Esophagus squamous epithelium (tissue), 4 donors: ENCODE measurements around the gene RPL15.

Source experiments
- POLR2A ChIP-seq, 4 donors: fragments of 450-650 bp; IDR thresholded peaks; one replicate each; pipeline ENCODE4 v1.6.1; 2017; ENCODE audit warnings: antibody characterized with exemption in 4 of 4, mild to moderate bottlenecking in 4 of 4, moderate library complexity in 3 of 4
- TF ChIP-seq, protein P1 (sequence below), 6 experiments: fragments of 450-650 bp in 4 of 6; fragments of 200-600 bp in 2 of 6; sonication (generic) in 2 of 6; IDR thresholded peaks; one replicate each; pipeline ENCODE4 v1.5.1; 2016 to 2019; ENCODE audit warnings: antibody characterized with exemption in 6 of 6, mild to moderate bottlenecking in 4 of 6, moderate library complexity in 4 of 6

DNA sequence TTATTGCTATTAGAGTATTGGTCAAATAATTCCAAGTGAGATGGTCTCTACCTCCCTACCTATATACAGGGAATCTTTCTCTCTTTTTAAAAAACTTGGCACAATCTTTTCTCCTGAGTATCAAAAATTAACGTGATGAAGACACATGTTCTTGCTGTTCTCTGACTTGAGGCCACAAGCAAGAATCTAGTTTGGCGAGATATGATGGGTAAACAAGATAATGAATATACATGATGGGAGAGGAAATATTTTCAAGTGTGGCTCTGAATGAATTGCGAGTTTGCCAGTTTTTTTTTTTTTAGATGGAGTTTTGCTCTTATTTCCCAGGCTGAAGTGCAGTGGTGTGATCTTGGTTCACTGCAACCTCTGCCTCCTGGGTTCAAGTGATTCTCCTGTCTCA is 39.8 kb downstream of the RPL15 start:
- TF ChIP-seq, protein P1, sequence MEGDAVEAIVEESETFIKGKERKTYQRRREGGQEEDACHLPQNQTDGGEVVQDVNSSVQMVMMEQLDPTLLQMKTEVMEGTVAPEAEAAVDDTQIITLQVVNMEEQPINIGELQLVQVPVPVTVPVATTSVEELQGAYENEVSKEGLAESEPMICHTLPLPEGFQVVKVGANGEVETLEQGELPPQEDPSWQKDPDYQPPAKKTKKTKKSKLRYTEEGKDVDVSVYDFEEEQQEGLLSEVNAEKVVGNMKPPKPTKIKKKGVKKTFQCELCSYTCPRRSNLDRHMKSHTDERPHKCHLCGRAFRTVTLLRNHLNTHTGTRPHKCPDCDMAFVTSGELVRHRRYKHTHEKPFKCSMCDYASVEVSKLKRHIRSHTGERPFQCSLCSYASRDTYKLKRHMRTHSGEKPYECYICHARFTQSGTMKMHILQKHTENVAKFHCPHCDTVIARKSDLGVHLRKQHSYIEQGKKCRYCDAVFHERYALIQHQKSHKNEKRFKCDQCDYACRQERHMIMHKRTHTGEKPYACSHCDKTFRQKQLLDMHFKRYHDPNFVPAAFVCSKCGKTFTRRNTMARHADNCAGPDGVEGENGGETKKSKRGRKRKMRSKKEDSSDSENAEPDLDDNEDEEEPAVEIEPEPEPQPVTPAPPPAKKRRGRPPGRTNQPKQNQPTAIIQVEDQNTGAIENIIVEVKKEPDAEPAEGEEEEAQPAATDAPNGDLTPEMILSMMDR (IDR thresholded peaks at IDR 0.05): no peak
- TF ChIP-seq POLR2A (IDR thresholded peaks at IDR 0.05): no peak
